Measurements from ENCODE around the gene CXADR.
"Not testable (repeated sequence)": the region's sequence is repeated elsewhere in the genome, so short reads cannot be mapped to it uniquely, and the experiment has no call there.

CXADR gene

GRCh38 chr21:17479606-17480005 lies 33.2 kb upstream of the CXADR start:
- Histone ChIP-seq H3K9me3 (ENCODE audit: control insufficient read depth, low read length) (no peaks in the 10 kb centered on the region), H3K27me3 (ENCODE audit: control insufficient read depth, insufficient read depth, low read length, poor library complexity, severe bottlenecking) (no peaks in the 10 kb centered on the region), H3K27ac (ENCODE audit: insufficient read depth, low read depth, low read length, poor library complexity, severe bottlenecking) (no peak overlapping the region), H3K4me3 (ENCODE audit: insufficient read depth, low read depth, low read length) (no peak overlapping the region), H3K4me1 (ENCODE audit: control insufficient read depth, insufficient read depth, low read length) (no peaks in the 10 kb centered on the region), H3K36me3 (ENCODE audit: control insufficient read depth, insufficient read depth, low read length) (no peaks in the 10 kb centered on the region)
- WGBS, 2 experiments = 100% methylated on average over 2 of the region's 2 CpGs; no CpG with 5 or more reads in 1 of the 2 experiments

- H3K9me3 ChIP-seq (ENCODE audit: control insufficient read depth, low read length) = no peaks in the 10 kb centered on the region
- 100% methylated on average over 1 of the region's 1 CpG; no CpG with 5 or more reads in 1 of the 2 experiments for whole genome bisulfite sequencing, 2 experiments
- H3K27me3 ChIP-seq (ENCODE audit: control insufficient read depth, insufficient read depth, low read length, poor library complexity, severe bottlenecking) = no peaks in the 10 kb centered on the region
- no peak overlapping the region for H3K27ac ChIP-seq (ENCODE audit: insufficient read depth, low read depth, low read length, poor library complexity, severe bottlenecking)
- H3K36me3 ChIP-seq (ENCODE audit: control insufficient read depth, insufficient read depth, low read length) = no peaks in the 10 kb centered on the region
- no peak overlapping the region for H3K4me3 ChIP-seq (ENCODE audit: insufficient read depth, low read depth, low read length)
- no peaks in the 10 kb centered on the region for H3K4me1 ChIP-seq (ENCODE audit: control insufficient read depth, insufficient read depth, low read length)
Measured at GRCh38 chr21:17482928-17483327, 29.9 kb upstream of the CXADR start.

DNA sequence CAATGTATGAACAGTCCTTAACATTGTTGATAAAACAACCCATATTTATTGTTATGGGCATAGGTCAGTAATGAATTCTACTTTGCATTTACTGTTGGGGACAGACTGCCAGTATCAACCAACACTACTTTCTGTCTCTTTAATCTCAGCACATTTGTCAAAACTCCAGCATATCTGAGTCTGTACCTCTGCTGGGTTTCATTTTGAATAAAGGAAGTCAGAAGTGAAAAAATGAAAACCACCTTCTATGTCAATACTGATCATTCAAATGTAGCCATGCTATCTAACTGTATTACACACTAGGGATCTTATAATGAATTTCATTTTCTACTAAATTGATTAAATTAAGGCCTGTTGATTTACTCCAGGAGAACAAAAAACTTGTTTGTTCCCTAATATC lies 24.2 kb upstream of the CXADR start:
- Histone ChIP-seq H3K27ac (ENCODE audit: insufficient read depth, low read depth, low read length, poor library complexity, severe bottlenecking) (no peak overlapping the region), H3K9me3 (ENCODE audit: control insufficient read depth, low read length) (no peaks in the 10 kb centered on the region), H3K4me1 (ENCODE audit: control insufficient read depth, insufficient read depth, low read length) (no peaks in the 10 kb centered on the region), H3K36me3 (ENCODE audit: control insufficient read depth, insufficient read depth, low read length) (no peaks in the 10 kb centered on the region), H3K27me3 (ENCODE audit: control insufficient read depth, insufficient read depth, low read length, poor library complexity, severe bottlenecking) (no peaks in the 10 kb centered on the region), H3K4me3 (ENCODE audit: insufficient read depth, low read depth, low read length) (no peak overlapping the region)

GRCh38 chr21:17489565-17489964 lies 23.3 kb upstream of the CXADR start:
- H3K9me3 ChIP-seq (ENCODE audit: control insufficient read depth, low read length); H3K27me3 ChIP-seq (ENCODE audit: control insufficient read depth, insufficient read depth, low read length, poor library complexity, severe bottlenecking); H3K36me3 ChIP-seq (ENCODE audit: control insufficient read depth, insufficient read depth, low read length); H3K4me1 ChIP-seq (ENCODE audit: control insufficient read depth, insufficient read depth, low read length); H3K27ac ChIP-seq (ENCODE audit: insufficient read depth, low read depth, low read length, poor library complexity, severe bottlenecking); H3K4me3 ChIP-seq (ENCODE audit: insufficient read depth, low read depth, low read length): not testable (repeated sequence)
- 94 to 100% methylated on average over 1 to 3 of the region's 3 CpGs for WGBS, 2 experiments

DNA sequence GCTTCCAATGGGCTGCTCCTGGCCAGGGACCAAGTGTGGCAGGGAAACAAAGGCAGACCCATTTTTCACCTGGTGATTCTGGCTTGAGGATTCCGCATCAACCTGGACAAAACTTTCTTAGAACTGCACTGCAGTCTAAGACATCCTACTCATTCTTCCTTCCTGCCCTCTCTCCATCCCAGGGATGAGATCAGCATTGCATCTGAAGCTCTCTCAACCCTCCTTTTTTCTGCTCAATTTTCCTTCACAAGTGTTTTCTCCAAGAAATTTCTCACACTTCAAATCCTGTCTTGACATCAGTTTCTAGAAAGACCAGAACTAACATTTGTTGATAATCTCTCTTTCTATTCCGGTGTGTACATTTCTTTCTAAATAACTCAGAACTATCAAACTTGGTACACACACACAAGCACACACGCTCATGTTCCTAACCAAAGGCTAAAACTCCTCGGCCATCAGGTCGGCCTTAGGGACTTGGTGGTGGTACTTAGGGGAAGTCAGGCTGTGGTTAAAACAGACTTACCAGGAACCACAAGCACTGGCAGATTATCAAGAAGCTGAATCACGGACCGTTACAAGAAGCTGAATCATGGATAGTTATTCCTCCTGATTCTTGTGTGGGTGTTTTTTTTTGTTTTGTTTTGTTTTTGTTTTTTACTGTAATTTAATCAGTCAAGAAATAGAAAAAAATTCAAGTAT lies 21.0 kb upstream of the CXADR start:
- 90 to 95% methylated on average over 7 of the region's 7 CpGs for WGBS, 2 experiments
- Histone ChIP-seq H3K27me3 (ENCODE audit: control insufficient read depth, insufficient read depth, low read length, poor library complexity, severe bottlenecking) (no peaks in the 10 kb centered on the region), H3K4me1 (ENCODE audit: control insufficient read depth, insufficient read depth, low read length) (no peaks in the 10 kb centered on the region), H3K9me3 (ENCODE audit: control insufficient read depth, low read length) (no peaks in the 10 kb centered on the region), H3K27ac (ENCODE audit: insufficient read depth, low read depth, low read length, poor library complexity, severe bottlenecking) (no peak overlapping the region), H3K4me3 (ENCODE audit: insufficient read depth, low read depth, low read length) (no peak overlapping the region), H3K36me3 (ENCODE audit: control insufficient read depth, insufficient read depth, low read length) (no peaks in the 10 kb centered on the region)

DNA sequence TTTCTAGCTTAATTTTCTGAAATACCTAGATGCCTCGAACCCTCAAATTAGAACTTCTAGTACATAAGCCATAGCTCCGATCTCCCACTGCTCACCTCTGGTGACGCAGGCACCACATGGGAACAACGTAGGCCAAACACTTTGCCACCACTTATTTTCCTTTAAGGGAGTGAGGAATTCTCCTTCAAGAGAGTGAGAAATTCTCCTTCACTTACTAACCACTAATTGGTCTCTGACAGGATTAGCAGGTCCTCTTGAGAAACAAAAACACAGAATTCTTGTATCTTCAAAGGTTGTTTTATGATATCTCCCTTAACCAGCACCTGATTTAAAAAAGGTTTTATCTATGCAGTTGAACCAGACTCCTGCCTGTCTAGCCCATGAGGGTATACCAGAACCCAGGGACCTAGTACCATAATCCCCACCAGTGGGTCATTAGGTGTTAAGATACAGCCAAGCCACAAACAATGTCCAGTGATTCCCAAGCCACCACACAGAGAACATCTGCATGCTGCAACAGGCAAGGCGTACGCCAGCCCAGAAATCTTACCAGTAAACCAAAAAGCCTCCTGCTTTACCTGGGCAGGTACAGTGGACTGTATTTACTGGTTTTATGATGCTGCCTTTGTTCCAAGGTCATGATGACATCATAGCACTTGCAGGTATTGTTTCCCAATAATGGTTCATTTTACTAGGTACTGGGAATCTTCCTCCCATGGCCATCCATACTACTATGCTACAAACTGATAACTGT lies 20.3 kb upstream of the CXADR start:
- WGBS, 2 experiments = 94 to 97% methylated on average over 6 of the region's 6 CpGs
- Histone ChIP-seq H3K9me3 (ENCODE audit: control insufficient read depth, low read length) (no peaks in the 10 kb centered on the region), H3K36me3 (ENCODE audit: control insufficient read depth, insufficient read depth, low read length) (no peaks in the 10 kb centered on the region), H3K4me3 (ENCODE audit: insufficient read depth, low read depth, low read length) (no peak overlapping the region), H3K27me3 (ENCODE audit: control insufficient read depth, insufficient read depth, low read length, poor library complexity, severe bottlenecking) (no peaks in the 10 kb centered on the region), H3K27ac (ENCODE audit: insufficient read depth, low read depth, low read length, poor library complexity, severe bottlenecking) (no peak overlapping the region), H3K4me1 (ENCODE audit: control insufficient read depth, insufficient read depth, low read length) (no peaks in the 10 kb centered on the region)

GRCh38 chr21:17494051-17494450 lies 18.8 kb upstream of the CXADR start:
- Histone ChIP-seq H3K27me3 (ENCODE audit: control insufficient read depth, insufficient read depth, low read length, poor library complexity, severe bottlenecking) (no peaks in the 10 kb centered on the region), H3K36me3 (ENCODE audit: control insufficient read depth, insufficient read depth, low read length) (no peaks in the 10 kb centered on the region), H3K4me3 (ENCODE audit: insufficient read depth, low read depth, low read length) (no peak overlapping the region), H3K4me1 (ENCODE audit: control insufficient read depth, insufficient read depth, low read length) (no peaks in the 10 kb centered on the region), H3K27ac (ENCODE audit: insufficient read depth, low read depth, low read length, poor library complexity, severe bottlenecking) (no peak overlapping the region), H3K9me3 (ENCODE audit: control insufficient read depth, low read length) (no peaks in the 10 kb centered on the region)
- 88 to 91% methylated on average over 3 of the region's 3 CpGs for WGBS, 2 experiments

- WGBS, 2 experiments = 93 to 100% methylated on average over 2 of the region's 2 CpGs
Measured at GRCh38 chr21:17495680-17496079, 17.2 kb upstream of the CXADR start.

GRCh38 chr21:17497316-17497715 lies 15.5 kb upstream of the CXADR start:
- no peak overlapping the region for H3K27ac ChIP-seq (ENCODE audit: insufficient read depth, low read depth, low read length, poor library complexity, severe bottlenecking)
- H3K27me3 ChIP-seq (ENCODE audit: control insufficient read depth, insufficient read depth, low read length, poor library complexity, severe bottlenecking) = no peaks in the 10 kb centered on the region
- no peaks in the 10 kb centered on the region for H3K9me3 ChIP-seq (ENCODE audit: control insufficient read depth, low read length)
- H3K4me3 ChIP-seq (ENCODE audit: insufficient read depth, low read depth, low read length) = no peak overlapping the region
- no peaks in the 10 kb centered on the region for H3K36me3 ChIP-seq (ENCODE audit: control insufficient read depth, insufficient read depth, low read length)
- no peaks in the 10 kb centered on the region for H3K4me1 ChIP-seq (ENCODE audit: control insufficient read depth, insufficient read depth, low read length)

More at GRCh38 chr21:17495680-17496079, 17.2 kb upstream of the CXADR start:
- no peaks in the 10 kb centered on the region for H3K9me3 ChIP-seq (ENCODE audit: control insufficient read depth, low read length)
- H3K4me1 ChIP-seq (ENCODE audit: control insufficient read depth, insufficient read depth, low read length) = no peaks in the 10 kb centered on the region
- no peak overlapping the region for H3K27ac ChIP-seq (ENCODE audit: insufficient read depth, low read depth, low read length, poor library complexity, severe bottlenecking)
- H3K36me3 ChIP-seq (ENCODE audit: control insufficient read depth, insufficient read depth, low read length) = no peaks in the 10 kb centered on the region
- H3K27me3 ChIP-seq (ENCODE audit: control insufficient read depth, insufficient read depth, low read length, poor library complexity, severe bottlenecking) = no peaks in the 10 kb centered on the region
- H3K4me3 ChIP-seq (ENCODE audit: insufficient read depth, low read depth, low read length) = no peak overlapping the region

DNA sequence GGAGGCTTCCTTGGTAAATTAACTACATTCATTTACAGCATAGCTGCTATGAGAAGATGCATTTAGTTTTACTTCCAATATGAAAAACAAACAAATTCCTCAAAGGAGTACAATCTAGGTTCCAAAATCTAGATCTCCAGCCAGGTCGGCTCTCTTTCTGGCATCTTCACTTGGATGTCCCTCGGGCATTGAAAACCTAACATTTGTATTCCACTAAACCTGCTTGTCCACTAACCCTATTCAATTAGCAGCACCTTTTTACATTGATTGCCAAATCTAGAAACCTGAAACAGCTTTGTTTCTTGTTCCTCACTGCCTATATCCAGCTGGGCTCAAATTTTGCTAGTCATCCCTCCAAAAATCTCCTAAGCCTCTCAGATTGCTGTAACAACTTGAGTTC lies 14.3 kb upstream of the CXADR start:
- Histone ChIP-seq H3K4me1 (ENCODE audit: control insufficient read depth, insufficient read depth, low read length) (no peaks in the 10 kb centered on the region), H3K9me3 (ENCODE audit: control insufficient read depth, low read length) (no peaks in the 10 kb centered on the region), H3K36me3 (ENCODE audit: control insufficient read depth, insufficient read depth, low read length) (no peaks in the 10 kb centered on the region), H3K27me3 (ENCODE audit: control insufficient read depth, insufficient read depth, low read length, poor library complexity, severe bottlenecking) (no peaks in the 10 kb centered on the region), H3K4me3 (ENCODE audit: insufficient read depth, low read depth, low read length) (no peak overlapping the region), H3K27ac (ENCODE audit: insufficient read depth, low read depth, low read length, poor library complexity, severe bottlenecking) (no peak overlapping the region)
- 92 to 95% methylated on average over 2 of the region's 2 CpGs for WGBS, 2 experiments
